HG03439 (cell line): ENCODE results near the gene RNF212.

Experiments
- ATAC-seq: cut with Tn5 transposase; IDR thresholded peaks from one replicate; pipeline ENCODE4 v1.9.1; 2021; ENCODE audit warnings: mild to moderate bottlenecking, moderate library complexity; ENCODE audit not compliant: unreplicated experiment

Gene RNF212

GRCh38 chr4:1090465-1091440, 22.6 kb downstream of the RNF212 start:
- no peak for ATAC-seq

DNA sequence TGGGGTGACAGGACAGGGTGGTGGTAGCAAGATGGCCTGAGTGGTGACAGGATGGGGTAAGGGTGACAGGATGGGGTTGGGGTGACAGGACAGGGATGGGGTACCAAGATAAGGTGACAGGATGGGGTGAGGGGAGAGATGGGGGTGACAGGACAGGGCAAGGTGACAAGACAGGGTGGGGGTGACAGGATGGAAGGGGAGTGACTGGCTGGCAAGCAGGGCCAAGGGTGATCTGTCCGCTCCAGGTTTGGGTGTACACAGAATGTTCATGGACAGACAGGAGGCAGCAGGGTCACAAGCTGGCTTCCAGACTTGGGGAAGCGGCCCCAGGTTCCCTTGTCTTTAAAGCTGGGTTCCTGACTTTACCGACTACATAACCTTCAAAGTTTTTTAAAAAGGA, 23.3 kb downstream of the RNF212 start:
- ATAC-seq: no peak

DNA sequence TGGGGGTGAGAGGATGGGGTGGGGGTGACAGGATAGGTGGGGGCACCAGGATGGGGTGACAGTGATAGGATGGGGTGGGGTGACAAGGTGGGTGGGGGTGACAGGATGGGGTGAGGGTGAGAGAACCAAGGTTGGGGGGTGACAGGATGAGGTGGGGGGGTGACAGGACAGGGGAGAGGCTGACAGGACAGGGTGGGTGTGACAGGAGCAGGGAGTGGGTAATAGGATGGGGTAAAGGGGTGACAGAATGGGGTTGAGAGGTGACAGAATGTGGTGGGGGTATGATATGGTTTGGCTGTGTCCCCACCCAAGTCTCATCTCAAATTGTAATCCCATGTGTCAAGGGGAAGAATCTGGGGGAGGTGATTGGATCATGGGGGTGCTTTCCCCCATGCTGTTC, 26.0 kb downstream of the RNF212 start:
- ATAC-seq: no peak

GRCh38 chr4:1086011-1086410, 27.4 kb downstream of the RNF212 start:
- ATAC-seq: no peak

GRCh38 chr4:1085404-1085799, 28.0 kb downstream of the RNF212 start:
- ATAC-seq: no peak

- ATAC-seq: no peak
These were observed 28.5 kb downstream of the RNF212 start for GRCh38 chr4:1084796-1085403.

DNA sequence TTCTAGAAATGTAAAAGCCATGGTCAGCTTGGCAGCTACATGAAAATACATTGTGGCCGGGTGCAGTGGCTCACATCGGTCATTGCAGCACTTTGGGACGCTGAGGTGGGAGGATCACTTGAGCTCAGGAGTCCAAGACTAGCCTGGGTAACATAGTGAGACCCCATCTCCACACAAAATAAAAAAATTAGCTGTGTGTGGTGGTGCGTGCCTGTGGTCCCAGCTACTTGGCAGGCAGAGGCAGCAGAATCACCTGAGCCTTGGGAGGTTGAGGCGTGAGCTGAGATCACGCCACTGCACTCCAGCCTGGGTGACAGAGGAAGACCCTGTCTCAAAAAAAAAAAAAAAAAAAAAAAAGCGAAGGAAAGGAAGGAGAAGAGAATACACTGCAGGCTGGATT, 29.0 kb downstream of the RNF212 start:
- ATAC-seq: no peak

GRCh38 chr4:1082215-1083182, 30.9 kb downstream of the RNF212 start:
- no peak for ATAC-seq

DNA sequence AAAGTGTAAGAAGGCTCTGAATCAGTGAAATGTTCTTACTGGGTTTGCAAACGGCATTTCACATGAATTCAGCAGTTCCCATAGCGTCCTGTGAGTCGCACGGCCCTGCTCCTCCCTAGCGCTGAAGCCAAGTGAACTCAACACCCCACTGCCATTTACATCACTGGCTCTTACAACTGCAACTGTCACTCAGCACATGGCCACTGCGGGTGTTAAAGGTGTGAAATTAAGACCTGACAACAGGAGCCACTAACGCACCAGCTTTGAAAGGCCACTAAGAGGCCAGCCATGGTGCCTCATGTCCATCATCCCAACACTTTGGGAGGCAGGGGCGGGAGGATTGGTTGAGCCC, 31.7 kb downstream of the RNF212 start:
- no peak for ATAC-seq

DNA sequence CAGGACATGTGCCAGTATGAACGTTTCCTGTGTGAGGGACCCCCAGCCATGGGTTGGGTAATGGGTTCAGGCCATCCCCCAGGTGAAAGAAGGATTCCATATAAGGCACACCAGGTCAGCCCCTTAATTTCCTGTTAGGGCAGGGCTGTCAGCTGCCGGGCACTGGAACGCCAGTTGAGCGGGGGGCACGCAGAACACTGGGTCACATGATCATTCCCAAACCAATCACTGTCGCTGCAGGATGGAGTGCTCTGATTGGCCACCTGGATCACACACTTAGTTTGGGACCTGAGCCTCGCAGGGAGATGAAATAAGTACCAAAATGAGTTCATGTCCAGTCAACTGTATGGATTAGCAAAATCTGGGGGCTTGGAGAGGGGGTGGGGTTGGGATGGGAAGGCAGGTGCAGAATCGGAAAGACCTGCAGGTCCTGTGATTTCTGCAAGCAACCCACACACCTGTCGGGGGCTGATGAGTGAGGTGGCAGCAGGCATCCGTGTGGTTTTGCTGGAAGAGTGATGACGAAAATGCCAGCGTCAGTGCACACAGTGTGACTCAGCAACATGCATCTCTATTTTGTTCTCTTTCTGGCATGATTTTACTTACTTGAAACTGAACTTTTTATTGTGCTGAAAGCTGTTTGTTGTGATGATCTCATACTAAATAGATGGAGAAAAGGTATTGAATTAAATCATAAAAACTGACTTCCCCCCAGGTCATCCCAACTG, 32.2 kb downstream of the RNF212 start:
- ATAC-seq: no peak

DNA sequence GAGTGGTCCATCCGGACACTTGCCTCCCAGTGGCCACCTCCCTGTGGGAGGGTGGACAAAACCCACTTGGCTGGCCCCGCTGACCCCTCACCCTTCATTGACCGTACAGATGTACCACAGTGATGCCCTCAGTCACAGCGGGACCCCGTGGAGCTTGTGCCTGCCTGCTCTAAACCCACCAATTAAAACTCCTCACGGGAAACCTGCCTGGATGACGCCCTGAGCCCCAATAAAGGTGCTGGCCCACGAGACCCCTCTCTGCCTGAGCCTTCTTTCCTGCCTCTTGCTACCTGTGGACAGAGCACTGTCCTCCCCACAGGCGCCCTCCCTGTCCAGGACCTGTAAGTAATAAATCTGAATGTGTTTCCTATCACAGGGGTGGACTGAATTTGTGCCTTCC, 32.9 kb downstream of the RNF212 start:
- ATAC-seq: no peak

DNA sequence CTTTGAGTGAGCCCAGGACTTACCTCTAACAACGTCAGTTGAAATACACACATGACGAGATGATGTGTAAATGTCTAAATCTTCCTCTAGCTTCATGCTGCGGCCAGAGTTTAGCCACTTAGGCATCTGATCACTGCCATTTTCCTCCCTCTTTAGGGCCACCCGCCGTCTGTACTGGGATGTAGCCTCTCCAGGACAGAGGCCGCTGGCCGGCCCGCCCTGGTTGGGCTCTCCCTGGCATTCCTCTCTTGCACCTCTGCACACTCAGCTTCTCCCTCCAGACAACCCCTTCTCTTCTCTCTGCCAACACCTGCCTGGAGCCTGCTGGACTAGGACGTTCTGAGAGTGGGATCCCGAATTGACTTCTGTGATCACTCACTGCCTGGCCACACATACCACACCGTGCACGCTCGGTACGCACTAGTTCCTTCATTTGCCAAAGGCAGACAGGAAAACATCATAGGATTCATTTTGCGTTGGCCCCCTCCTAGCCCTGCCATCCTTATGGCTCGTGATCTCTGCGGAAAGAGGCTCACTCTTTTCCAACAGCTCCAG, 33.6 kb downstream of the RNF212 start:
- no peak for ATAC-seq

DNA sequence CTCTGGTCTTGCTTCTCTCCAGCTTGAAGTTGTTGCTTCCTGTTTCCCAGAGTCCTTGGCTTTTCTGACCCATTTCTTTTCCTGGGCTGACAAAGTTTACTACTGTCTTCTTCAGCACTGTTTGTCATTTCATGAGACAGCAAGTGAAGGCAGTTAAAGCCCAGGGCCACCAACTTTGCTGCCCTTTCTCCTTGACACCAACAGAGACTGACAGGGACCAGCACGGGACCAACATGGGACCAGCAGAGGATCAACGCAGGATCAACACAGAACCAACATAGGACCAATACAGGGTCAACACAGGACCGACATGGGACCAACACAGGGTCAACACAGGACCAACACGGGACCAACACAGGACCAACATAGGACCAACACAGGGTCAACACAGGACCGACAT, 34.9 kb downstream of the RNF212 start:
- no peak for ATAC-seq

DNA sequence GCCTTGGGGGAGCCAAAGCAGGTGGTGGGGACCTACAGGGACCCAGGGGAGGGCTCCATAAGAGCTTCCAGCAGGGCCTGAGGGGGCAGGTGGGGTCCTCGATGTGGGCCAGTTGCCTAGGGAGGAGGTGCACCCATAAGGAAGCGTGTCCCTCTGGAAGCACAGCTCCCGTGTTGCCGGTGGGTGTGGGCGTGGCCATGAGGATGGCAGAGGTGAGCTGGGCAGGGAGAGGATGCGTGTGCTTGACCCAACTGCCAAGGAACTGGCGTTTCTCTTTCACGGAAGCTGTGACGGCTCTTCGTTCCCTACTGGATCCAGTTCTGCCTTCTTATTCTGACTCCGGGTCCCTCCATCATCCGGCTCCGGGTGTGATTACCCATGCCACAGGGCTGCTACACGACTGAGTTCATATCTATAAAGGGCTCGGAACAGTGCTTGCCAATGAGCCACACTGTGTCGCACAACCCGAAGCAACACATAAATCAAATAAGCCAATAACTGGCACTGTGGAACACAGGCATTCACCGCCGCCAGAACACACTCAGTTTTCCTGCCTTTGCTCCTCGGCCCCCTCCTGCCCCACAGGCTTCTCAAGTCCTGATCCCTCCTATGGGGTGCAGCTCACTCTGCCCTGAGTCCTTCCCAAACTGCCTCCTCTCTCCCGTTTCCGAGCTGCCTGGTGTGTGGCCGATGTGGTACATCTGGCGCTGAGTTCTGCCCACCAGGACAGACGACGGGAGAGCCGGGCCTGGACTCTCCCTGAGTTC, 35.5 kb downstream of the RNF212 start:
- ATAC-seq: no peak

DNA sequence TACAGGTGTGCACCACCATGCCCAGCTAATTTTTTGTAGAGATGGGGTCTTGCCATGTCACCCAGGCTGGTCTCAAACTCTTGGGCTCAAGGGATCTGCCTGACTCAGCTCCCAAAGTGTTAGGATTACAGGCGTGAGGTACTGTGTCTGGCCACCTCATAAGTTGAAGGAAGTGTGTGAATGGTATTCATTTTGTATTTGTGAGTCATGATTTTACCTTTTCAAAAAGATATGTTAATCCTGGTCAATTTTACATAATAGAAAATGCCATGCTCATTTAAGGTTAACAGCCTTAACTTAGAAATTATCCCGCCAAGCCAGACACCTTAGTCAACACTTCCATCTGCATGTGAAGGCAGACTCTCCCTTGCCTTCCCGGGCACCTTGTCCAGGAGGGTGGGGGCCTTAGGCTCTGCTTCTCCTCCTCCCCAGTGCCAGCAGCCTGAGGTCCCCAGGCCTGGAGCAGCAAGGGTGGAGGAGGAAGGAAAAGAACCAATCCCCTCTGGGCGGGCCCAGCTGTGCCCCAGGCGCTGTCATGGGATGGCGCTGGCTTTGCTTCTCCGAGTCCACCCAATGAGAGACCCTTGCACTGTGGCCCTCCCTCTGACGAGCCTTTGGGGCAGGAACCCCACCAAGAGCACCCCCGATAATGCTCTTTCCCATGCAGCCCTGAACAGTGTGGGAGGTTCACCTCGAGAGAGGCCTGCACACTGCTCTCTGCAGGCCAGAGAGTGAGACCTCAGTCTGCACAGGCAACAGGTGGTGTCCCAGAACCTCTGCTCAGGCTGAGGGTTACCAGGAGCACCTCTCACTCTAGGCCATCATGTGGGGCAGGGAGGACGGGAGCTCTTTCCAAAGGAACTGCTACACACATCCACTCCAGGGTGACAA, 37.3 kb downstream of the RNF212 start:
- ATAC-seq: no peak

DNA sequence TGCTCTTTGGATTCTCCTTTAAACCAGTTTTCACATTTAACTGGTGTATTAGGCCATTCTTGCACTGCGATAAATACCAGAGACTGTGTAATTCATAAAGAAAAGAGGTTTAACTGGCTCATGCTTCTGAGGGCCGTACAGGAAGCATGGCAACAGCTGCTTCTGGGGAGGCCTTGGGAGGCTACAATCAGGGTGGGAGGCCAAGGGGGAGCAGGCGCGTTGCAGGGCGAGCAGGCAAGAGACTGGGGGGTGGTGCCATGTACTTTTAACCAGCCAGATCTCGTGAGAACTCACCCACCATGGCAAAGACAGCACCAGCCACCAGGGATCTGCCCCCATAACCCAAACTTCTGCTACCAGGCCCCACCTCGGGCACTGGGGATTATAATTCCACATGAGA, 38.1 kb downstream of the RNF212 start:
- ATAC-seq: no peak

GRCh38 chr4:1074077-1074476, 39.3 kb downstream of the RNF212 start:
- no peak for ATAC-seq

GRCh38 chr4:1072830-1073446, 40.4 kb downstream of the RNF212 start:
- no peak for ATAC-seq
